ENCODE measurements around the gene DYNC1I1. TPM values are rescaled to one million over a fixed set of nuclear protein-coding genes. Genes with fewer than 3 reads are reported as not detected.

Gene DYNC1I1
- total and polyA plus RNA-seq, 2 donors (not counting 3 experiments of a cell fraction or from before 2014, with no cell fraction given) = 1.8 to 3.6 TPM

DNA sequence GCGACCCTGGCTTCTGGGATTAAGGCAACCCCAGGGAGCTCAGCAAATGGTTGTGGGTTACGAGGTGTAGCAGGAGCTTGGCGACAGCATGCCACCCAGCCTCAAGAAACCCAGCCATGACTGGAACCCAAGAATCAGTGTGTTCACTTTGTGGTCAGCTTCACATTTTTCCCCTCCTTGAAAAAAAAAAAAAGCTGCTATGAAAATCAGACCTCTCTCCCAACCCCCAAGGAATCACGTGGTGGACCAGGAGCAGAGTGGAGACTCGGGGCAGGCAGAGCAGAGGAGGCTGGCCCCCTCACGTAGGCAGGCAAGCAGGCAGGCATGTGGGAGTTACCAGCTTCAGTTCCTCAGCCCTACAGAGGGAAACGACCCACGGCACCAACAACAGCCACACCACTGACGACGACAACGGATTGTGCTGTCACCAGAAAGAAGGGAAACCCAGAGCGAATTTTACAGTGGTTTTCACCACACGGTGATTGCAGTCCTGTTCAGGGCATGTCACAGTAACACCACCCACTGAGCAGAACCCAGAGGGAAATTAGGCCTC lies 346.2 kb downstream of the DYNC1I1 start:
- Histone ChIP-seq H3K79me2 (ENCODE audit: control insufficient read depth, insufficient read depth, low read length) (no peaks in the 10 kb centered on the region), H3K9ac (replicated peaks; ENCODE audit: extremely low read depth, insufficient read depth, low read length) (no peak overlapping the region), H3K4me1 (ENCODE audit: control insufficient read depth, extremely low read depth, insufficient read depth, low read length) (peaks cover 3% of the 10 kb centered on the region), H3K27me3 (ENCODE audit: control insufficient read depth in 2 of 2, insufficient read depth in 2 of 2, low read length in 2 of 2) (no peaks in the 10 kb centered on the region), H3K27ac (ENCODE audit: insufficient read depth, low read depth, low read length) (no peak overlapping the region), H3K36me3 (ENCODE audit: control insufficient read depth in 2 of 2, extremely low read depth in 1 of 2, insufficient read depth in 2 of 2, low read length in 2 of 2) (no peaks in the 10 kb centered on the region), H3K9me1 (replicated peaks; ENCODE audit: control insufficient read depth, extremely low read depth, insufficient read depth, low read length) (no peaks in the 10 kb centered on the region), H3K4me3 (replicated peaks in 1 of 3; ENCODE audit: insufficient read depth in 1 of 3, low read depth in 1 of 3, low read length in 3 of 3) (no peak overlapping the region), H4K20me1 (replicated peaks; ENCODE audit: control insufficient read depth, extremely low read depth, insufficient read depth, low read length) (no peaks in the 10 kb centered on the region), H3K9me3 (replicated peaks; ENCODE audit: control insufficient read depth, insufficient read depth, low read length) (no peaks in the 10 kb centered on the region), H2AFZ (ENCODE audit: low read depth, low read length) (no peak overlapping the region), H3K4me2 (ENCODE audit: insufficient read depth, low read length) (no peak overlapping the region)
- dilution Hi-C loops (cut with MboI; ENCODE audit: extremely low pct_ligation_motif_present, low sequenced_read_pairs) = no loop called here
- intact Hi-C loops (cut with micrococcal nuclease) = no loop called here
- ChIA-PET POLR2A (no interaction called here), CTCF (interaction anchor here (0.9 kb wide), 1 partner anchor 9 kb away, joined by 3 read pairs; no protein-coding TSS in a partner anchor)
- BruUV-seq (replicated peaks) = no TSS peak
- FAIRE-seq (no peak), DNase-seq (ENCODE audit: low read depth, low spot score) (no peak)
- TF ChIP-seq FOS (IDR thresholded peaks at IDR 0.05; ENCODE audit: borderline replicate concordance, insufficient read depth, low read length) (no peak), JUN (IDR thresholded peaks at IDR 0.05; ENCODE audit: borderline replicate concordance, insufficient read depth, insufficient read length, low read depth) (no peak), CTCF (IDR thresholded peaks at IDR 0.05; ENCODE audit: extremely low read depth in 1 of 2, insufficient read depth in 1 of 2, low read depth in 1 of 2, low read length in 2 of 2) (no peak), MYC (IDR thresholded peaks at IDR 0.05; ENCODE audit: low read depth, low read length) (no peak), POLR2A (IDR thresholded peaks at IDR 0.05; ENCODE audit: low read depth, low read length) (no peak), GATA2 (IDR thresholded peaks at IDR 0.05; ENCODE audit: insufficient read depth, insufficient read length, low read depth, low read length) (no peak), POLR2AphosphoS5 (IDR thresholded peaks at IDR 0.05; ENCODE audit: insufficient read depth, low read depth, low read length) (no peak), EZH2 (IDR thresholded peaks at IDR 0.05; ENCODE audit: borderline replicate concordance, low read depth, low read length, severe bottlenecking) (no peak)
- TF ChIP-seq, protein P1, sequence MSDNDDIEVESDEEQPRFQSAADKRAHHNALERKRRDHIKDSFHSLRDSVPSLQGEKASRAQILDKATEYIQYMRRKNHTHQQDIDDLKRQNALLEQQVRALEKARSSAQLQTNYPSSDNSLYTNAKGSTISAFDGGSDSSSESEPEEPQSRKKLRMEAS (IDR thresholded peaks at IDR 0.05; ENCODE audit: insufficient read depth, insufficient read length) = no peak
